ENCODE results near the gene IFNE.
"Not testable (repeated sequence)": the region's sequence is repeated elsewhere in the genome, so short reads cannot be mapped to it uniquely, and the experiment has no call there.

The IFNE gene

DNA sequence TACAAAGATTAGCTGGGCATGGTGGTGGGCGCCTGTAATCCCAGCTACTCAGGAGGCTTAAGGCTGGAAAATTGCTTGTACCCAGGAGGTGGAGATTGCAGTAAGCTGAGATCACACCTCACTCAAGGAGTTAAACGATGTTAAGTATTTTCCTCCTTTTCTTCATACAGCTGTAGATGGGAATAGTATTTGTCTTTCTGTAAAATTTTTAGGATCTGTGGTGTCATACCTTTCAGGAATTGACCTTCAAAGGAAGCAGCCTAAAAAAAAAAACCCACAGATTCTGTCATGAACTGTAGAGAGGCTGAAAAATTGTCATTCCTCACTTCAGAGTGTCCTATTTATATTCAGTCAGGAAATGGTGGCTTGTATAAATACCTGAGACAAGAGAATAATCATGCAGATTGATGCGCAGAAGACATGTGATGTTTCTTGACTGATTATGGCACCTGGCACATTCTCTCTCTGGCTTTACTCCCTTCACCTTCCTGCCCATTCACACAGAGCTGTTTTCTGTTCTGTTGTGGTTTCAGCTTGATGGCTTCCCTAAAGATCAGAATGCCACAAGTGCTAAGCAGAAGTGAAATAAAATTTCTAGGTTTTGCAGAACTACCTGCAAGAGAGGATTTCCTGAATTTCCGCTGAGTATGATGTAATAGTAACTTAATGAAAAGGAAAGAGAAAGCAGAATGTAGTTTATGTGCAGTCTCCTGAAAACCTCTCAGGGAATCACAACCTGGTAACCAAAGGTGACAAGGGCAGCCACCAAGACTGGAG, 38.1 kb downstream of the IFNE start:
- H3K4me3 ChIP-seq (ENCODE audit: low read depth, low read length) = no peak overlapping the region
- TF ChIP-seq, protein P1, sequence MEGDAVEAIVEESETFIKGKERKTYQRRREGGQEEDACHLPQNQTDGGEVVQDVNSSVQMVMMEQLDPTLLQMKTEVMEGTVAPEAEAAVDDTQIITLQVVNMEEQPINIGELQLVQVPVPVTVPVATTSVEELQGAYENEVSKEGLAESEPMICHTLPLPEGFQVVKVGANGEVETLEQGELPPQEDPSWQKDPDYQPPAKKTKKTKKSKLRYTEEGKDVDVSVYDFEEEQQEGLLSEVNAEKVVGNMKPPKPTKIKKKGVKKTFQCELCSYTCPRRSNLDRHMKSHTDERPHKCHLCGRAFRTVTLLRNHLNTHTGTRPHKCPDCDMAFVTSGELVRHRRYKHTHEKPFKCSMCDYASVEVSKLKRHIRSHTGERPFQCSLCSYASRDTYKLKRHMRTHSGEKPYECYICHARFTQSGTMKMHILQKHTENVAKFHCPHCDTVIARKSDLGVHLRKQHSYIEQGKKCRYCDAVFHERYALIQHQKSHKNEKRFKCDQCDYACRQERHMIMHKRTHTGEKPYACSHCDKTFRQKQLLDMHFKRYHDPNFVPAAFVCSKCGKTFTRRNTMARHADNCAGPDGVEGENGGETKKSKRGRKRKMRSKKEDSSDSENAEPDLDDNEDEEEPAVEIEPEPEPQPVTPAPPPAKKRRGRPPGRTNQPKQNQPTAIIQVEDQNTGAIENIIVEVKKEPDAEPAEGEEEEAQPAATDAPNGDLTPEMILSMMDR (IDR thresholded peaks at IDR 0.05; ENCODE audit: low read depth, low read length) = no peak

DNA sequence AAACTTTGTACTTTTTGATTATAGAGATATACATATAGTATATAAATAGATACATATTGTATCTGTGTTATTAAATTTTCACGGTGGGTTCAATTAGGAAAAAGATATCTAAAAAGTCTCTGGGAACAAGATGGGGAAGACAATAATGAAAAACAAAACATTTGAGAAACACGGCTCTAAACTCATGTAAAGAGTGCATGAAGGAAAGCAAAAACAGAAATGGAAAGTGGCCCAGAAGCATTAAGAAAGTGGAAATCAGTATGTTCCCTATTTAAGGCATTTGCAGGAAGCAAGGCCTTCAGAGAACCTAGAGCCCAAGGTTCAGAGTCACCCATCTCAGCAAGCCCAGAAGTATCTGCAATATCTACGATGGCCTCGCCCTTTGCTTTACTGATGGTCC, 42.0 kb downstream of the IFNE start, which contains the start of gene IFNA1:
Gene IFNA1, plus strand, starts transcription at position 301 of the 400 bp plus-strand sequence. Its CDS starts 69 bp downstream, at position 370.
- H3K4me3 ChIP-seq (ENCODE audit: low read depth, low read length) = no peak within 1 kb of the TSS

DNA sequence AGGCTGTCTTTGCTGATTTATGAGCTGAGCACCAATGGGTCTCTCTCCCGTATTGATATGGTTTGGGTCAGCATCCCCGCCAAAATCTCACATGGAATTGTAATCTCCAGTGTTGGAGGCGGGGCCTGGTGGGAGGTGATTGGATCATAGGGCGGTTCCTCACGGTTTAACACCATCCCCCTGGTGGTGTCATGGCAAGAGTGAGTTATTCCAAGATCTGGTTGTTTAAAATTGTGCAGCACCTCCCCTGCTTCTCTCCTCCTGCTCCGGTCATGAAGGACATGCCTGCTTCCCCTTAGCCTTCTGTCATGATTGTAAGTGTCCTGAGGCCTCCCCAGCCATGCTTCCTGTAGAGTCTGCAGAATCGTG, 47.1 kb downstream of the IFNE start:
- not testable (repeated sequence) for H3K4me3 ChIP-seq (ENCODE audit: low read depth, low read length)

More for the DNA sequence above, 42.0 kb downstream of the IFNE start, which contains the start of gene IFNA1:
- TF ChIP-seq, protein P1 (IDR thresholded peaks at IDR 0.05; ENCODE audit: low read depth, low read length) = no peak

DNA sequence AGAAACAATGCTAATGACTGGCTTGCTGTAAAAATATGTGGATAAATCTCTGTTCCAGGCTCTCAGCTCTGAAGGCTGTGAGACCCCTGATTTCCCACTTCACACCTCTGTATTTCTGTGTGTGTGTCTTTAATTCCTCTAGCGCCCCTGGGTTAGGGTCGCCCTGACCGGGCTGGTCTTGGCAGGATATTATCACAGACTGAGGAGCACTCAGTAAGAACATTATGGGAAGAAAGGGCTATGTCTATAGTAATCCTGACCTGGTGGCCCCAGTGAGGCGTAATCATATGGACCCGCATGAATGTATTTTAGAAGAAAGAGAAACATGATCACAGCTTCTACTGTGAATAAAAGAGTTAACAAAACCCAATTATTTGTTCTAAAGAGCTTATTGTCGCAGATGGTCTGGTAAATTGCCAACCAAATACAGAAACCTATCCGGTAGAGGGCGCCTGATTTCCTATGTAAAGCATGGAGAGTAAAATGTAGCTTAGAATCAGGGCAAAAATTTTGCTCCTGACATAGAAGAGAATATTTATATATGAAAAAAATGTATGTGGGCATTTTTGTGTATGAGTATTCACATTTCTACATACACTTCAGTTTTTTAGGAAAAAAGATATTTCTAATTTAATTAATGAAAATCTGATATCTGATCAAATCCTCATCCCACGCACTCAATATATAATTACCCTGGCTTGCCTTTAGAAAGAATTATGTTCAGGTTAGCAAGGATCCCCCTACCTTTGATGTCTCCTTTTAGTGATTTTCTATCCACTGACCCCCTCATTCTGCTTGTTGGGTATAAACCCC, 47.7 kb downstream of the IFNE start:
- TF ChIP-seq, protein P1 (IDR thresholded peaks at IDR 0.05; ENCODE audit: low read depth, low read length) = peak; percentile 50; the same call in 1 of the 2 replicates
- H3K4me3 ChIP-seq (ENCODE audit: low read depth, low read length) = no peak overlapping the region

DNA sequence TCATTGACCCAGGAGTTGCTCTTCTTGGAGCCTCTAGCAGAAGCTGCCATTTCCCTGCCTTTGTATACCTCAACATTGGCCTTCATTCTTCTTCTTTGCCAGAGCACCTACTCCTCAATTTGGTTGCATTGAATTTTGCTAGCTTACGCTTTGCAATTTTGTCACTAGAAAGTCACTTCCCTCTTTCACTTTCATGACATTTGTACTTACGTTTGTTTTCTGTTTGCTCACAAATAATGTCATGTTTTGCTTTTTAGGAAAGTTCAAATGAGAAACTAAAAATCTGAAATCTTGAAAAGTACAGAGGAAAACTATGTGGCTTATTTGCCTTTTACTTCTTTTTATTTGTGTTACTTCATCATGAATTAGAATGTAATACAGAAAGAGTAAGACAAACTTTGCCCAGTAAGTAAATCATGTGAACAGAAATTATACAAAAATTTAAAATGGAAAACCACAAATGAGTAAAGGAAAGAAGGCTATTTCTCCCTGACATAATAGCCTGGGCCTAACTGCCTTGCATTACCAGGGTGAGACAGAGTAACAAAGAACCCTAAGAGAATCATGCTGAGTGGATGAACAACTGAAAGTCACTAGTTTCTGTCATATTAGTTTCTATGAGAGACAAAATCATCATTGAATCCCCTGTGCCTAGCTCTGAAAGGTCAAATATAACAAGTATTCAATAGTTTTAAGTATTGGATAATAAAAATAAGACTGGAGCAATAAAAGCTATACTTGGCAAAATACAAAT, 49.3 kb downstream of the IFNE start:
- H3K4me3 ChIP-seq (ENCODE audit: low read depth, low read length) = no peak overlapping the region
- TF ChIP-seq, protein P1 (IDR thresholded peaks at IDR 0.05; ENCODE audit: low read depth, low read length) = no peak
